Endothelial cell (in vitro differentiated cells): ENCODE measurements around the gene CRYL1. TPM values are rescaled to one million over a fixed set of nuclear protein-coding genes. Genes with fewer than 3 reads are reported as not detected.

Experiments
- DNase-seq: peaks from one replicate; pipeline ENCODE4 v3.0.0; 2021; ENCODE audit warnings: low spot score
- H3K27ac Mint-ChIP-seq: one replicate; pipeline ENCODE4 v1.8.0; 2021; ENCODE audit warnings: mixed read lengths, inconsistent platforms; ENCODE audit not compliant: unreplicated experiment
- H3K27me3 Mint-ChIP-seq: one replicate; pipeline ENCODE4 v1.8.0; 2021; ENCODE audit warnings: mild to moderate bottlenecking, moderate library complexity, mixed read lengths, inconsistent platforms; ENCODE audit not compliant: unreplicated experiment
- H3K36me3 Mint-ChIP-seq: one replicate; pipeline ENCODE4 v1.8.0; 2021; ENCODE audit warnings: mild to moderate bottlenecking, low read depth, mixed read lengths, inconsistent platforms; ENCODE audit not compliant: unreplicated experiment
- H3K4me1 Mint-ChIP-seq: one replicate; pipeline ENCODE4 v1.8.0; 2021; ENCODE audit warnings: mild to moderate bottlenecking, mixed read lengths, inconsistent platforms; ENCODE audit not compliant: unreplicated experiment
- H3K4me3 Mint-ChIP-seq: one replicate; pipeline ENCODE4 v1.8.0; 2021; ENCODE audit warnings: mild to moderate bottlenecking, mixed read lengths, inconsistent platforms; ENCODE audit not compliant: unreplicated experiment
- H3K9me3 Mint-ChIP-seq: one replicate; pipeline ENCODE4 v1.8.0; 2021; ENCODE audit warnings: mixed read lengths, inconsistent platforms; ENCODE audit not compliant: unreplicated experiment
- CTCF ChIP-seq: fragments of 200-600 bp; sonication (generic); IDR thresholded peaks from one replicate; pipeline ENCODE4 v1.5.0; 2021; ENCODE audit warnings: antibody characterized with exemption; ENCODE audit not compliant: unreplicated experiment
- total RNA-seq: library from RNA; stranded (reverse); fragmentation: NEBNext Ultra II Directional; extraction: Animal tissue kit (Norgen Biotek cat#: 25700); gene quantifications from one replicate; pipeline ENCODE4 v1.2.1, GENCODE V29; 2021; ENCODE audit not compliant: unreplicated experiment

Gene CRYL1
- total RNA-seq, 1 donor from 2014 or later: 4.8 TPM

- no peaks in the 10 kb centered on the region for H3K9me3 Mint-ChIP-seq
- H3K27me3 Mint-ChIP-seq: peaks cover 10% of the 10 kb centered on the region
- no peak for TF ChIP-seq CTCF
- no peak overlapping the region for H3K4me3 Mint-ChIP-seq
- H3K27ac Mint-ChIP-seq: no peak overlapping the region
- H3K4me1 Mint-ChIP-seq: peaks cover 3% of the 10 kb centered on the region
- no peak for DNase-seq
- H3K36me3 Mint-ChIP-seq: no peaks in the 10 kb centered on the region
Measured at GRCh38 chr13:20519875-20520274, 5.8 kb downstream of the CRYL1 start.

GRCh38 chr13:20518660-20519100, 7.0 kb downstream of the CRYL1 start:
- no peaks in the 10 kb centered on the region for H3K36me3 Mint-ChIP-seq
- TF ChIP-seq CTCF: no peak
- H3K4me3 Mint-ChIP-seq: no peak overlapping the region
- no peaks in the 10 kb centered on the region for H3K4me1 Mint-ChIP-seq
- no peaks in the 10 kb centered on the region for H3K9me3 Mint-ChIP-seq
- peaks cover 5% of the 10 kb centered on the region for H3K27me3 Mint-ChIP-seq
- no peak overlapping the region for H3K27ac Mint-ChIP-seq
- no peak for DNase-seq

DNA sequence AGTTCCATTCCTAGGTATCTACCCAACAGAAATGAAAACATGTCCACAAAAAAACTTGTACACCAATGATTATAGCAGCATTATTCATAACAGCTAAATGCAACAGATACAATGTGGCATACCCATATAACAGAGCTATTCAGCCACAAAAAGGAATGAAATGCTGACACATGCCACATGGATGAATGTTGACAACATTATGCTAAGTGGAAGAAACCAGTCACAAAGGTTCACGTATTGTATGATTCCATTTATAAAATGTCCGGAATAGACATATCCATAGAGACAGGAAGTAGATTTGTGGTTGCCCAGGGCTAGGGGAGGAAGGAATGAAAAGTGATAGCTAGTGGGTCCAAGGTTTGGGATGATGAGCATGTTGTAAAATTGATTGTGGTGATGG, 10.8 kb downstream of the CRYL1 start:
- Mint-ChIP-seq H3K4me1 (peaks cover 10% of the 10 kb centered on the region), H3K9me3 (no peaks in the 10 kb centered on the region), H3K36me3 (peaks cover 4% of the 10 kb centered on the region), H3K4me3 (no peak overlapping the region), H3K27me3 (peaks cover 3% of the 10 kb centered on the region), H3K27ac (no peak overlapping the region)
- DNase-seq: no peak
- no peak for TF ChIP-seq CTCF

DNA sequence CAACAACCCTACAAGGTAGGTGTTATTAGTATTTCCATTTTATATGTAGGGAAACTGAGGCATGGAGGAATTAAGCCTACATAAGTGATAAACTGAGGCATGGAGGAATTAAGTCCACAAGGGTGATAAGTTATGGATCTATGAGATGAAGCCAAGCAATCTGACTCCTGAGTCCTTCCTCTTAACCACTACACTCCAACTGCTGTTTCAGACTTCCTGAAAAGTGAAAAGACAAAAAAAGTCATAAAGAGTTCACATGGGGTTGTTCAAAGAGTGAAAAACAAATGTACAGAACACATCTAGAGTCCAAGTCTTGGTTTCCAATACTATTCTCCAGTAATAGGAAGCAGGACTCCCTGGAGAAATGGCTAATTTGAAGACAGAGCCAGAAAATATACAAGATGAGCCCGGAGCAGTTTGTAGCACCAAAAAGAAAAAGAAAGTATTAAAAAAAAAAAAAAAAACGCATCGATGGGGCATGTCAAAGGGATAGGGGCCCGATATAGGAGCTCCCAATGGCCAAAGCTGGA, 12.1 kb downstream of the CRYL1 start:
- no peaks in the 10 kb centered on the region for H3K9me3 Mint-ChIP-seq
- peaks cover 4% of the 10 kb centered on the region for H3K36me3 Mint-ChIP-seq
- no peak overlapping the region for H3K4me3 Mint-ChIP-seq
- H3K4me1 Mint-ChIP-seq: peaks cover 10% of the 10 kb centered on the region
- H3K27me3 Mint-ChIP-seq: peaks cover 2% of the 10 kb centered on the region
- DNase-seq: no peak
- TF ChIP-seq CTCF: no peak
- no peak overlapping the region for H3K27ac Mint-ChIP-seq

DNA sequence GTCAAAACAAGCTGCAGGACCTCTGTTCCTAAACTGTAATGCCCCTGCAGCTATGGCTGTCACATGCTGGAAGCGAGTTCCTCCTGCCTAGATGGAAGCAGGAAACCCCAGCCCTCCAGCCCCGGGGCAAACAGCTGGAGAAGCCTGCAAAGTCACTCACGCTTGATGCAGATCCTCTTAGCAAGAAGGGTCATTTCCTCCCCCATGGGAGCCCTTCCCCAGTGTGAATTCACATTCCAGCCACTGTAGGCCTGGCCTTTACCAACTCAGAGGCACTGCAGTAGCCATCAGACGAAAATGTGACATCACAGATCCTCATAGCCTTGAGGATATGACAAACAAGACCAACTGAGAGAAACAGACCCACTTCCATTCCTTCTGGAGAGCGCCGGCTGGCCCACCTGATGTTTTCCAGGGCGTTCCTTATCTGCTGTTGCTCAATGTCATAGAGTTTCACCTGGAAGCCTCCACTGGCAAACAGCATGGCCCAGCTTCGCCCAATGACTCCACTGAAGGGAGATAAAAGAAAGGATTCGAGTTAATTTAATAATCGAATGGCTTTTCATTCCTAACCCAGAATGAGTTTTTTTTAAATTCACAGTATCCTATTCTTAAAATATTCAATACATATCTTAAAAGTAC, 13.5 kb downstream of the CRYL1 start:
- no peaks in the 10 kb centered on the region for H3K27me3 Mint-ChIP-seq
- H3K9me3 Mint-ChIP-seq: no peaks in the 10 kb centered on the region
- H3K27ac Mint-ChIP-seq: no peak overlapping the region
- TF ChIP-seq CTCF: no peak
- peaks cover 4% of the 10 kb centered on the region for H3K36me3 Mint-ChIP-seq
- H3K4me3 Mint-ChIP-seq: no peak overlapping the region
- peaks cover 10% of the 10 kb centered on the region for H3K4me1 Mint-ChIP-seq
- DNase-seq: peak; percentile 40
